Anterior cingulate cortex (tissue), 58 donors: ENCODE measurements around the gene NOCT.
"Not testable (repeated sequence)": the region's sequence is repeated elsewhere in the genome, so short reads cannot be mapped to it uniquely, and the experiment has no call there.

Experiments
- DNase-seq, 58 donors: peaks; one replicate each; lab custom pipeline; 2025; lab: John Stamatoyannopoulos, UW

The NOCT gene

GRCh38 chr4:139015269-139015947 lies at the start of gene NOCT:
NOCT (plus strand) TSS chr4:139015781; CDS start chr4:139015982, 201 bp downstream.
- DNase-seq = peak; percentile 46 to 93 (median 84)

- no peak for DNase-seq
Measured at GRCh38 chr4:138967313-138967712, 48.3 kb upstream of the NOCT start.

GRCh38 chr4:138972956-138973801 lies 42.4 kb upstream of the NOCT start:
- DNase-seq = peak in 3 of 58 donors; percentile 1 to 3 (median 2)

- DNase-seq = no peak
Measured at GRCh38 chr4:138975225-138975624, 40.4 kb upstream of the NOCT start.

- no peak for DNase-seq
Measured at GRCh38 chr4:138976526-138976925, 39.1 kb upstream of the NOCT start.

GRCh38 chr4:138977524-138977923 lies 38.1 kb upstream of the NOCT start:
- DNase-seq = no peak

GRCh38 chr4:138978028-138978585 lies 37.5 kb upstream of the NOCT start:
- no peak for DNase-seq

- DNase-seq = no peak
Measured at GRCh38 chr4:138978600-138978999, 37.0 kb upstream of the NOCT start.

- no peak for DNase-seq
Measured at GRCh38 chr4:138979742-138980141, 35.8 kb upstream of the NOCT start.

GRCh38 chr4:138981930-138982390 lies 33.6 kb upstream of the NOCT start:
- peak in 11 of 58 donors; percentile 2 to 39 (median 19) for DNase-seq

- DNase-seq = no peak
Measured at GRCh38 chr4:138982754-138983153, 32.8 kb upstream of the NOCT start.

GRCh38 chr4:138983690-138984089 lies 31.9 kb upstream of the NOCT start:
- no peak for DNase-seq

- no peak for DNase-seq
Measured at GRCh38 chr4:138984647-138985046, 30.9 kb upstream of the NOCT start.

GRCh38 chr4:138992676-138993075 lies 22.9 kb upstream of the NOCT start:
- DNase-seq = no peak

GRCh38 chr4:138996090-138996489 lies 19.5 kb upstream of the NOCT start:
- no peak for DNase-seq

- DNase-seq = no peak
Measured at GRCh38 chr4:138999666-139000065, 15.9 kb upstream of the NOCT start.

GRCh38 chr4:139000134-139000533 lies 15.4 kb upstream of the NOCT start:
- not testable (repeated sequence) for DNase-seq

- not testable (repeated sequence) for DNase-seq
Measured at GRCh38 chr4:139001430-139001829, 14.2 kb upstream of the NOCT start.

GRCh38 chr4:139003668-139004067 lies 11.9 kb upstream of the NOCT start:
- DNase-seq = not testable (repeated sequence)

GRCh38 chr4:139005774-139006173 lies 9.8 kb upstream of the NOCT start:
- no peak for DNase-seq

GRCh38 chr4:139007640-139008039 lies 7.9 kb upstream of the NOCT start:
- no peak for DNase-seq
